ENCODE data around the gene MYPOP.

MYPOP gene

DNA sequence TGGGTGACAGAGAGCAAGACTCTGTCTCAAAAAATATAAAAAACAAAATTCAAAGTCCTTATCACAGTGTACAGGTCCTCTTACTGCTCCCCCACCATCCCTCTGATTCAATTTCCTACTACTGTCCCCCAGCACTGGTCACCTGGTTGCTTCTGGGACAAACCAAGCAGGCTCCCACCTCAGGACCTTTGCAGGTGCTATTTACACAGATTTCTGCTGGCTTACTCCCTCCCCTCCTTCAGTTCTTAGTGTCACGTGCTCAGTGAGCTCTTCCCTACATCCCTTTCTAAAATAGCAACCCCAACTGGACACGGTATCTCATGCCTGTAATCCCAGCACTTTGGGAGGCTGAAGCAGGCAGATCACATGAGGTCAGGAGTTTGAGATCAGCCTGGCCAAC lies 22.4 kb downstream of the MYPOP start:
- no peak for TF ChIP-seq EZH2phosphoT487 (IDR thresholded peaks at IDR 0.05; ENCODE audit: borderline replicate concordance, low read length)
- TF ChIP-seq, protein P1, sequence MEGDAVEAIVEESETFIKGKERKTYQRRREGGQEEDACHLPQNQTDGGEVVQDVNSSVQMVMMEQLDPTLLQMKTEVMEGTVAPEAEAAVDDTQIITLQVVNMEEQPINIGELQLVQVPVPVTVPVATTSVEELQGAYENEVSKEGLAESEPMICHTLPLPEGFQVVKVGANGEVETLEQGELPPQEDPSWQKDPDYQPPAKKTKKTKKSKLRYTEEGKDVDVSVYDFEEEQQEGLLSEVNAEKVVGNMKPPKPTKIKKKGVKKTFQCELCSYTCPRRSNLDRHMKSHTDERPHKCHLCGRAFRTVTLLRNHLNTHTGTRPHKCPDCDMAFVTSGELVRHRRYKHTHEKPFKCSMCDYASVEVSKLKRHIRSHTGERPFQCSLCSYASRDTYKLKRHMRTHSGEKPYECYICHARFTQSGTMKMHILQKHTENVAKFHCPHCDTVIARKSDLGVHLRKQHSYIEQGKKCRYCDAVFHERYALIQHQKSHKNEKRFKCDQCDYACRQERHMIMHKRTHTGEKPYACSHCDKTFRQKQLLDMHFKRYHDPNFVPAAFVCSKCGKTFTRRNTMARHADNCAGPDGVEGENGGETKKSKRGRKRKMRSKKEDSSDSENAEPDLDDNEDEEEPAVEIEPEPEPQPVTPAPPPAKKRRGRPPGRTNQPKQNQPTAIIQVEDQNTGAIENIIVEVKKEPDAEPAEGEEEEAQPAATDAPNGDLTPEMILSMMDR (IDR thresholded peaks at IDR 0.05; ENCODE audit: low read depth, low read length, poor library complexity, severe bottlenecking) = no peak
- H3K36me3 ChIP-seq (ENCODE audit: control insufficient read depth, low read length) = peaks cover 25% of the 10 kb centered on the region
- H4K20me1 ChIP-seq (ENCODE audit: control insufficient read depth, insufficient read depth, low read depth, low read length) = peaks cover 20% of the 10 kb centered on the region; the same call in 1 of the 2 replicates
- H3K9me2 ChIP-seq (replicated peaks; ENCODE audit: control insufficient read depth, low read length) = no peaks in the 10 kb centered on the region
- peaks cover 30% of the 10 kb centered on the region for H3K27me3 ChIP-seq (ENCODE audit: control insufficient read depth, low read length)
- peaks cover 32% of the 10 kb centered on the region for H3K4me1 ChIP-seq (ENCODE audit: control insufficient read depth, low read length)
- no peaks in the 10 kb centered on the region for H3F3A ChIP-seq (ENCODE audit: control insufficient read depth, insufficient read depth)
- H3K9me3 ChIP-seq (ENCODE audit: control insufficient read depth, insufficient read depth, low read length) = no peaks in the 10 kb centered on the region
- peaks cover 22% of the 10 kb centered on the region for H3K79me2 ChIP-seq (ENCODE audit: control insufficient read depth, low read length)
- H3K4me3 ChIP-seq (ENCODE audit: low read length) = no peak overlapping the region
- no peak overlapping the region for H3K4me2 ChIP-seq (ENCODE audit: low read length)
- H3K27ac ChIP-seq (ENCODE audit: low read depth, low read length) = no peak overlapping the region

DNA sequence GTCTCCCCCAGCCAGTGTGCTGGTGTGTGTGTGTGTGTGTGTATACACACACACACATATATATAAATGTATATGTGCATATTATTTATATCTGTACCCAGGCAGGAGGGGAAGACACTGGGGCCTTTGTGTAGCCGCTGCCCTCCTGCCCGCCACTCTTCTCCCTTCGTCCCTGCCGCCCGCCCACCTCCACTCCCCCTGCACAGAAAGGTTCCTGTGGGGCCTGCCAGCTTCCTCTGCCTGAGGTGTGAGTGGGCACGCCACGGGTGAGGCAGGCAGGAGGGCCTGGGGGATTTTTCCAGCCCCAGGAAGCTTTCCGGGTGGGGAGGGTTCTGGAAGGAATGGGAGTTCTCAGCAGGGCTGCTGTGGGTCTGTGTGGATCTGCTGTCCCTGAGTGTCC lies 23.4 kb downstream of the MYPOP start:
- H3K4me1 ChIP-seq (ENCODE audit: control insufficient read depth, low read length) = peaks cover 23% of the 10 kb centered on the region
- peaks cover 16% of the 10 kb centered on the region for H3K36me3 ChIP-seq (ENCODE audit: control insufficient read depth, low read length)
- H4K20me1 ChIP-seq (ENCODE audit: control insufficient read depth, insufficient read depth, low read depth, low read length) = peaks cover 20% of the 10 kb centered on the region; the same call in 1 of the 2 replicates
- H3K4me2 ChIP-seq (ENCODE audit: low read length) = no peak overlapping the region
- peaks cover 13% of the 10 kb centered on the region for H3K79me2 ChIP-seq (ENCODE audit: control insufficient read depth, low read length)
- no peaks in the 10 kb centered on the region for H3F3A ChIP-seq (ENCODE audit: control insufficient read depth, insufficient read depth)
- H3K9me3 ChIP-seq (ENCODE audit: control insufficient read depth, insufficient read depth, low read length) = no peaks in the 10 kb centered on the region
- no peak overlapping the region for H3K4me3 ChIP-seq (ENCODE audit: low read length)
- peaks cover 34% of the 10 kb centered on the region for H3K27me3 ChIP-seq (ENCODE audit: control insufficient read depth, low read length)
- TF ChIP-seq, protein P1 (IDR thresholded peaks at IDR 0.05; ENCODE audit: low read depth, low read length, poor library complexity, severe bottlenecking) = no peak
- no peak for TF ChIP-seq EZH2phosphoT487 (IDR thresholded peaks at IDR 0.05; ENCODE audit: borderline replicate concordance, low read length)
- H3K27ac ChIP-seq (ENCODE audit: low read depth, low read length) = no peak overlapping the region
- H3K9me2 ChIP-seq (replicated peaks; ENCODE audit: control insufficient read depth, low read length) = no peaks in the 10 kb centered on the region

DNA sequence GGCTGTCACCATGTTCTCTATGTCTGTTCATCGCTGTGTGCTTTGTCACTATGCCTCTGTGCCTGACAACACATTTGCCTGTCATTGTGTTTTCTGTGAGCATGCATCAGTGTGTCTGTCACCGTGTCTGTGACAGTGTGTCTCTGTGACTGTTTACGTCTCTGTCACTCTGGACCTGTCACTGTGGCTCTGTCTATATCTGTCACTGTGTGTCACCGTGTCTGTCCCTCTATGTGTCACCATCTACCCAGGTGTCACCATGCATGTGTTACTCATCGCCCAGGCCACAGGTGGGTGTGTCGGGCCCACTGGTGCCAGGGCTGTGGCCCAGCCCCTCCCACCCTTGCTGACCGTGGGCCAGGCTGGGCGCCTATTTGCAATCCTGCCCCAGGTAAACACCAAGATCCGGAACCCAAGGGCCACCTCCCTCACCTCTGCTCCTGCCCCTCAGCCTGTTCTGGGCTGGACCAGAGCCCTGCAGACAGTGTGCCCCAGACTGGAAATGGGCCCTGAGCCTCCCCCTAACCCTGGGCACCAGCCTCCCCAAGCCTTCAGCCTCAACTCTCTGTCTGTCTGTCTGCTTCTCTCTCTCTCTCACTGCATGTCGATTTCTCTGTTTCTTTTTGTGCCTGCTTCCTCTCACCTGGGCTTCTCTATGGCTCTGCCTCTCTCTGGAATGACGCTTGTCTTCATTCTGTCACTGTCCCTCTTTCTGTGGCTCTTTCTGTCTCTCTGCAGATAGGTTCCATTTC lies 24.2 kb downstream of the MYPOP start:
- Histone ChIP-seq H3K79me2 (ENCODE audit: control insufficient read depth, low read length) (peaks cover 8% of the 10 kb centered on the region), H3K9me3 (ENCODE audit: control insufficient read depth, insufficient read depth, low read length) (no peaks in the 10 kb centered on the region), H3K4me2 (ENCODE audit: low read length) (no peak overlapping the region), H3K4me3 (ENCODE audit: low read length) (no peak overlapping the region), H3F3A (ENCODE audit: control insufficient read depth, insufficient read depth) (no peaks in the 10 kb centered on the region), H3K4me1 (ENCODE audit: control insufficient read depth, low read length) (peaks cover 17% of the 10 kb centered on the region), H3K9me2 (replicated peaks; ENCODE audit: control insufficient read depth, low read length) (no peaks in the 10 kb centered on the region), H3K27me3 (ENCODE audit: control insufficient read depth, low read length) (peaks cover 34% of the 10 kb centered on the region), H3K27ac (ENCODE audit: low read depth, low read length) (no peak overlapping the region), H3K36me3 (ENCODE audit: control insufficient read depth, low read length) (peaks cover 11% of the 10 kb centered on the region), H4K20me1 (ENCODE audit: control insufficient read depth, insufficient read depth, low read depth, low read length) (peaks cover 15% of the 10 kb centered on the region; the same call in 1 of the 2 replicates)
- no peak for TF ChIP-seq EZH2phosphoT487 (IDR thresholded peaks at IDR 0.05; ENCODE audit: borderline replicate concordance, low read length)
- TF ChIP-seq, protein P1 (IDR thresholded peaks at IDR 0.05; ENCODE audit: low read depth, low read length, poor library complexity, severe bottlenecking) = no peak

Measured in DOHH2 (cell line).